Uterus (tissue), 2 donors: ENCODE data around the gene CAGE1.

ENCODE experiments used
- CTCF ChIP-seq, 4 experiments: fragments of 200-600 bp in 2 of 4; fragments of 450-650 bp in 2 of 4; sonication (generic) in 2 of 4; IDR thresholded peaks; one replicate each; pipeline ENCODE4 v1.5.1; 2016 to 2019; ENCODE audit warnings: antibody characterized with exemption in 4 of 4, mild to moderate bottlenecking in 2 of 4, moderate library complexity in 1 of 4
- POLR2A ChIP-seq, 2 donors: fragments of 450-650 bp; IDR thresholded peaks; one replicate each; pipeline ENCODE4 v1.6.1; 2016; ENCODE audit warnings: antibody characterized with exemption in 2 of 2, mild to moderate bottlenecking in 1 of 2, moderate library complexity in 1 of 2

DNA sequence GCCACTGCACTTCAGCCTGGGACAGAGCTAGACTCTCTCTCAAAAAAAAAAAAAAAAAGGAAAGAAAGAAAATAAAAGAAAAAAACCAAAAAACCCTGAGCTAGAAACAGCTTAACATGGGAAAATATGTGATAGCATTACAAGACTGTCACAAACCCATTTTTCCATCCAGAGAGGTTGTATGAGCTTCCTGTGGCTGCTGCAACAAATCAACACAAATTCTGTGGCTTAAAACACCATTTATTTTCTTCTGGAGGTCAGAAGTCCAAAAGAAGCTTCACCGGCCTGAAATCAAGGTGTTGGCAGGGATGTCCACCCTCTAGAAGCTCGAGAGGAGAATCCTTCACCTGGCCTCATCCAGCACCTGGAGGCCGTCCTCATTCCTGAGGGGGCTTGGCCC, 54.9 kb downstream of the CAGE1 start:
- no peak for TF ChIP-seq POLR2A (IDR thresholded peaks at IDR 0.05)
- TF ChIP-seq CTCF (IDR thresholded peaks at IDR 0.05) = no peak
